H54 (cell line): ENCODE results near the gene ACTA1.
"Not testable (repeated sequence)": the region's sequence is repeated elsewhere in the genome, so short reads cannot be mapped to it uniquely, and the experiment has no call there.

Source experiments
- DNase-seq: peaks from one replicate; pipeline ENCODE4 v3.0.0; 2011; ENCODE audit warnings: low spot score, mixed read lengths; ENCODE audit not compliant: insufficient read length
- FAIRE-seq: peaks from 3 replicates; lab custom pipeline; 2011; peaks lifted over from hg19 to GRCh38; lab: Jason Lieb, UNC
- POLR2A ChIP-seq: IDR thresholded peaks from 2 replicates; pipeline ENCODE4 v1.6.1; 2011; ENCODE audit warnings: low read depth, mild to moderate bottlenecking, low read length

ACTA1 gene

DNA sequence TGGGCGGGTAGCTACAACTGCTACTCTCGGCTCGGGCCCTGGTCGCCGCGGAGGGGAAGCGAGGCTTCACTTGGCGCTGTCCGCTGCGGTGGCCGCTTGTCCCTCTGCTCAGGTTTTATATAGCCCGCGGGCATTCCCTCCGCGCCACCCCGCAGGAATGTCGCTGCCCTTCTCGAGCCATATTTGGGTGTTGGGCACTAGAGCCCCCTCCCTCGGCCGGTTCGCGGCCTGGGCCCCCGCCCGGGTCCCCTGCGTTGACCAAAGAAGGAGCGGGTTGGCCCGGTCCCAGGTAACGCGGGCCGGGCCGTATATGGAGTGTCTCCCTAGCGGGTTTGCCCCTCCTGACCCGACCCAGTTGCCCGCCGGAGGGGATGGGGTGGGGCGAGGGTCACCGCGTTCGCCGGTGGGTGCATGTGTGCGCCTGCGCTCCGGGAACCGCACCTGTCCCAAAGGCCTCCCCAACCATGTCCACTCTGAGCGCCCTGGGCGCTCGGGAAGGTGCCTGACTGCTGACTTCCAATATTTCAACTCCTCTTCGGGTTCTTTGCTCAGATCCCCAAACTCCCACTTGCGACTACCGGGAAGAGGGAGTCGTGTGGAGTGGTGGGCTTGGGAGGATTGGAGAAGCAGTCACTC, at the start of gene ACTA1:
TSS of gene ACTA1 (minus strand) at position 90 of the 636 bp plus-strand sequence. CDS start 979 bp downstream, outside the sequence.
- no peak for TF ChIP-seq POLR2A
- FAIRE-seq: no peak

DNA sequence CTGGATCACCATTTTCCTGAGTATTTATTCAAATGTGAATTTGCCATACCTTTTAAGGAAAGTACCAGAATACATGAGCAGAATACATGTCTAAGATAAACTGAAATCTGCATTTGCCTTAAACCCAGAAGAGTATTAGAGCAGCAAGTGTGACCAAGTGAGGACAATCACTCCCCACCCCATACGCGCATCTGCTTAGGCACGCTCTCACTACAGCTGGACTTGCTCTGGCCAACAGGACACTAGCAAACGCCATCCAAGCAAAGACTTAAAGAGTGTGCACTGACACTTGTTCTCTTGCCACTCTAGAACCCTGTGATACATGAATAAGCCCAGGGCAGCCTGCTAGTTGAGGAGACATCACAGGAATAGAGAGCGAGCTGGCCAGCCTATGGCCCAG, 48.6 kb upstream of the ACTA1 start:
- no peak for TF ChIP-seq POLR2A
- no peak for FAIRE-seq
- DNase-seq: no peak

More for the DNA sequence above, at the start of gene ACTA1:
- no peak for DNase-seq

DNA sequence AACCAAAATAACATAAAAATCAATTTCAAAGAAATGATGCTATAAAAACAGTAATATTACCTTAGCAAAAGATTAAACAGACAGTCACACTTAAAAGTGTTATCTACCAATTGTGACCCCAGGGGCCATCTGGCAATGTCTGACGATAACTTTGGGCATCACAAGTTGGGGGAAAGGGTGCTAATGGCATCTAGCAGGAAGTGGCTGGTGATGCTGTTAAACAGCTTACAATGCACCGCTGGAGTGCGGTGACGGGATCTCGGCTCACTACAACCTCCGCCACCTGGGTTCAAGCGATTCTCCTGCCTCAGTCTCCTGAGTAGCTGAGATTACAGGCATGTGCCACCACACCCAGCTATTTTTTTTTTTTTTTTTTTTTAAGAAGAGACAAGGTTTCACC, 46.6 kb upstream of the ACTA1 start:
- DNase-seq: no peak
- TF ChIP-seq POLR2A: no peak
- FAIRE-seq: no peak

DNA sequence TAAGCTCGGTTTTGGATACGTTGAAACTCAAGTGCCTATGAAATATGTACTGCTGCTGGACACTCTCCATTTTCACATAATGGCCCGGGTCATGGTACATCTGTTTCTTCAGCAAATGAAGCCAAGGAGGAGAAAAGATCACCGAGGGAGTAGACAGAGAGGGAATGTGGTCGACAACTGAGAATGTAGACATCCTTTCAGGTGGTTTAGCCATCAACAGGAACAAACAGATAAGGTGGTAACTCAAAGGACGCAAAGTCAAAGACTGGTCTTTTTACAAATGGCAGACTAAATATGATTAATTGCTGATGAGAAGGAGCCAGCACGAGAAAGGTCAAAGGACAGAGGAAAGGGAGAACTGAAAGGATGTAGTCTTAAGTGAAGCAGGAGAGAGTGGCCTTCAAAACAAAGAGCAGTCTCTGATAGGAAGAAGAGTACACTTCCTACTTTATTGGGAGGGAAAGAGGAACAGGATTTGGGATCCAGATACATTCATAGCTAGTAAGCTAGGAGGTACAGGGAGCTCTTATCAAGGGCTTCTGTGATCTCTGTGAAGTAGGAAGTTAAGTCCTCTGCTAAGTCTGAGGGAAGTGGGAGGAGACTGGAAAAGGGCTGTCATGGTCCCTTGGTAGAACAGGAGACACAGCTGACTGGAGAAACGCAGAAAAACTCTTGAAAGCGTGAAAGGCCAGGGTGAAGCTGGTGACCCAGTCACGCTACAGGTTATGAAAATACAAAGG, 45.9 kb upstream of the ACTA1 start:
- TF ChIP-seq POLR2A: no peak
- DNase-seq (no peak), FAIRE-seq (no peak)

DNA sequence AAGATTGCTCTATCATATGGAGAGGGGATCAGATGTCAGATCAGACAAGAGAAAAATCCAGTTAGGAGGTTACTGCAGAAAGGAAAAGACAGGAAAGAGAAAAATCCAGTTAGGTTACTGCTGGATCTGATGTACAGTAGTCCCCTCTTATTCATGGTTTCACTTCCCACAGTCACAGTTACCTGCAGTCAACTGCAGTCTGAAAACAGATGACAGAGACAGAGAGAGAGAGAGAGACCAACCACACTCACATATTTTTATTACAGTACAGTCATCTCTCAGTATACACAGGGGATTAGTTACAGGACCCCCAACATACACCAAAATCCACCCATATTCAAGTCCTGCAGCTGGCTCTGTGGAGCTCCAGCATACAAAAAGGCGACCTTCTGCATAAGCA, 45.0 kb upstream of the ACTA1 start:
- no peak for TF ChIP-seq POLR2A
- DNase-seq: no peak
- FAIRE-seq: no peak

DNA sequence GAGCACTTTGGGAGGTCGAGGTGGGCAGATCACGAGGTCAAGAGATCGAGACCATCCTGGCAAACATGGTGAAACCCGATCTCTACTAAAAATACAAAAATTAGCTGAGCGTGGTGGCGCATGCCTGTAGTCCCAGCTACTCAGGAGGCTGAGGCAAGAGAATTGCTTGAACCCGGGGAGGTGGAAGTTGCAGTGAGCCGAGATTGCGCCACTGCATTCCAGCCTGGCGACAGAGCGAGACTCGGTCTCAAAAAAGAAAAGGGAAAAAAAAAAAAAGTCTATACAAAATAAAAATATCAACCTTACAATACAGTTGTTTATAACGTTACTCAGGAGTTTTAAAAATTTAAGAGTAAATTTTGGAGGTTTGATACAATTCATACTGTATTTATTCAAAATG, 42.0 kb upstream of the ACTA1 start:
- not testable (repeated sequence) for FAIRE-seq, DNase-seq

DNA sequence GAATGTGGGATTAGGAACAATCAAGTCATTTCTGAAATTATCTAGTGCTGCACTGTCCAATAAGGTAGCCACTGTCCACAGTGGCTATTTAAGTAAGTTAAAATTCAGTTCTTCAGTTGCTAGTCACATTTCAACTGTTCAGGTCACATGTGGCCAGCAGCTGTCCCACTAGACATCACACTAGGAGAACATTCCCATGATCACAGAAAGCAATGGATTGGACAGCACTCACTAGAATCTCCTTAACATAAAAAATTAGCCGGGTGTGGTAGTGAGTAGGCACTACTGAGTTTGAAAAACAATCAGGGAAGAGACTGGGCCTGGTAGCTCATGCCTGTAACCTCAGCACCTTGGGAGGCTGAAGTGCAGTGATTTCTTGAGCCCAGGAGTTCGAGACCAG, 40.6 kb upstream of the ACTA1 start:
- TF ChIP-seq POLR2A: no peak
- FAIRE-seq: no peak
- no peak for DNase-seq

- no peak for FAIRE-seq
Measured at GRCh38 chr1:229471175-229471574, 37.3 kb upstream of the ACTA1 start.

GRCh38 chr1:229470406-229471043, 36.6 kb upstream of the ACTA1 start:
- DNase-seq (no peak), FAIRE-seq (no peak)
- TF ChIP-seq POLR2A: no peak

More at GRCh38 chr1:229471175-229471574, 37.3 kb upstream of the ACTA1 start:
- TF ChIP-seq POLR2A: no peak
- DNase-seq: no peak

DNA sequence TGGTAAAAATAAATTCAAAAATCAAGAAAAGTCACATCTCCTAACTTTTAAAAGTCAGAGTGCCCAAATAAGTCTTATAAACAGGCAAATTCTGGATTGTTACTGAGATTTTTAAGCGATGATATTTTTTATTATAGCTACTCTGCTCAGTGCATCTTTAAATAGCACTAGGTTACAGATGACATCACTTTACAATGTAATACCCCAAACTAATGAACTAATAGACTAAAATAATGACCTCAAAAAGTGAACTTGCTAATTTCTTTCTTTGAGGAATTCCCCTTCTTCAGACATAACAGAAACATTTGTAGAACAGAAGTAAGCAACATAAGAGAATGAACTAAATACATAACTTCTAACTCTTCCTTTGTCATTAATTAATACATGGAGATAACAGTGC, 33.0 kb upstream of the ACTA1 start:
- TF ChIP-seq POLR2A: no peak
- DNase-seq (no peak), FAIRE-seq (no peak)

GRCh38 chr1:229464672-229465071, 30.8 kb upstream of the ACTA1 start:
- DNase-seq (no peak), FAIRE-seq (no peak)
- TF ChIP-seq POLR2A: no peak

GRCh38 chr1:229461032-229461668, 27.3 kb upstream of the ACTA1 start:
- TF ChIP-seq POLR2A: no peak
- FAIRE-seq: no peak

GRCh38 chr1:229459815-229460214, 25.9 kb upstream of the ACTA1 start:
- no peak for TF ChIP-seq POLR2A
- no peak for FAIRE-seq
- no peak for DNase-seq

More at GRCh38 chr1:229461032-229461668, 27.3 kb upstream of the ACTA1 start:
- no peak for DNase-seq

DNA sequence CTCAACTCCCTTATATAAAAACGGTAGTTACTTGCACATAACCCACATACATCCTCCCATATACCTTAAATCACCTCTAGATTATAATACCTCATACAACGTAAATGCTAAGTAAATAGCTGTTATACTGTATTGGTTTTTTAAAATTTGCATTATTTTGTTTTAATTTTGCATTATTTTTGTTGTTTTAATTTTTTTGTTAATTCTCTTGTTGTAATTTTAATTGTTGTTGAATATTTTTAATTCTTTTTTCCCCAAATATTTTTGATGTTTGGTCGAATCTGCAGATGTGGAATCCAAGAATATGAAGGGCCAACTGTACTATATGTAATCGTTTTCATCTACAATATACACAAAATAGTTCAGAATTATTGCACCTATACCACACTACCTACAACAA, 23.5 kb upstream of the ACTA1 start:
- DNase-seq (no peak), FAIRE-seq (no peak)
- no peak for TF ChIP-seq POLR2A

GRCh38 chr1:229456016-229456415, 22.1 kb upstream of the ACTA1 start:
- no peak for DNase-seq
- no peak for FAIRE-seq
- TF ChIP-seq POLR2A: no peak
